ENCODE measurements around the gene BICC1. TPM values are rescaled to one million over a fixed set of nuclear protein-coding genes. Genes with fewer than 3 reads are reported as not detected.

Gene BICC1
- polyA plus RNA-seq, 3 donors: 0.02 to 0.24 (median 0.14) TPM

DNA sequence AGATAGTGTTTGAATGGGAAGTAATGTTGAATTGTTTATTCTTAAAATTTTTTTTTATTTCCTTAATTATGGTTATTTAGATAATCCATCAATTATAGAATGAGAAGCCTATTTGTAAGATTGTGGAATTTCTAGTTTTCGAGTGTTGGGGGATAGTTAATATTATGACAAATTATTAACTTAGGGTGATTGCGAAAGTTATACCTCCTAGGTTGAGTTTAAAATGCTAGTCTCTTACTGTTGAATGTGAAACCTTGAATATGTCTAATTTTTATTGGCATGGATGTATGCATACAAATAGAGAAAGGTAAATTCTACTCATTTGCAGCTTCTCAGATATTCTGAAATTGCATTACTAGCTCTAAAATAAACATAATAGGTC is 43.2 kb downstream of the BICC1 start:
- Histone ChIP-seq H3K9me3 (replicated peaks in 1 of 2; ENCODE audit: control insufficient read depth in 1 of 2, insufficient read depth in 1 of 2, low read length in 2 of 2) (peaks cover 3 to 13% of the 10 kb centered on the region in 2 donors), H3K9ac (ENCODE audit: insufficient read depth, low read length, poor library complexity, severe bottlenecking) (no peak overlapping the region), H3K36me3 (replicated peaks in 1 of 2; ENCODE audit: control insufficient read depth in 1 of 2, insufficient read depth in 2 of 2, low read length in 2 of 2) (no peaks in the 10 kb centered on the region), H3K79me2 (ENCODE audit: insufficient read depth, low read length) (no peaks in the 10 kb centered on the region), H3K4me3 (replicated peaks in 1 of 3; ENCODE audit: low read depth in 2 of 3, low read length in 3 of 3) (no peak overlapping the region), H3K27ac (ENCODE audit: low read depth in 1 of 2, low read length in 2 of 2) (no peak overlapping the region), H3K4me2 (replicated peaks; ENCODE audit: extremely low read depth, low read length, poor library complexity, severe bottlenecking) (no peak overlapping the region), H2AFZ (ENCODE audit: insufficient read depth, low read depth, low read length, poor library complexity, severe bottlenecking) (no peak overlapping the region), H3K4me1 (ENCODE audit: control insufficient read depth in 1 of 2, insufficient read depth in 2 of 2, low read length in 2 of 2) (no peaks in the 10 kb centered on the region), H3K27me3 (ENCODE audit: control insufficient read depth in 2 of 2, insufficient read depth in 2 of 2, low read length in 2 of 2) (no peaks in the 10 kb centered on the region), H4K20me1 (ENCODE audit: insufficient read depth, low read length) (no peaks in the 10 kb centered on the region)
- Mint-ChIP-seq H3K4me3 (no peak overlapping the region), H3K4me1 (no peaks in the 10 kb centered on the region), H3K36me3 (no peaks in the 10 kb centered on the region), H3K27me3 (ENCODE audit: low read depth in 3 of 3) (peaks cover 0 to 7% (median 2%) of the 10 kb centered on the region in 3 donors), H3K9me3 (peaks cover 9 to 23% (median 16%) of the 10 kb centered on the region in 7 donors), H3K27ac (no peak overlapping the region)
- DNase-seq: no peak
- WGBS (ENCODE audit: insufficient coverage): 100% methylated on average over 1 of the region's 2 CpGs
- intact Hi-C loops (cut with micrococcal nuclease): no loop called here
- TF ChIP-seq, protein P1, sequence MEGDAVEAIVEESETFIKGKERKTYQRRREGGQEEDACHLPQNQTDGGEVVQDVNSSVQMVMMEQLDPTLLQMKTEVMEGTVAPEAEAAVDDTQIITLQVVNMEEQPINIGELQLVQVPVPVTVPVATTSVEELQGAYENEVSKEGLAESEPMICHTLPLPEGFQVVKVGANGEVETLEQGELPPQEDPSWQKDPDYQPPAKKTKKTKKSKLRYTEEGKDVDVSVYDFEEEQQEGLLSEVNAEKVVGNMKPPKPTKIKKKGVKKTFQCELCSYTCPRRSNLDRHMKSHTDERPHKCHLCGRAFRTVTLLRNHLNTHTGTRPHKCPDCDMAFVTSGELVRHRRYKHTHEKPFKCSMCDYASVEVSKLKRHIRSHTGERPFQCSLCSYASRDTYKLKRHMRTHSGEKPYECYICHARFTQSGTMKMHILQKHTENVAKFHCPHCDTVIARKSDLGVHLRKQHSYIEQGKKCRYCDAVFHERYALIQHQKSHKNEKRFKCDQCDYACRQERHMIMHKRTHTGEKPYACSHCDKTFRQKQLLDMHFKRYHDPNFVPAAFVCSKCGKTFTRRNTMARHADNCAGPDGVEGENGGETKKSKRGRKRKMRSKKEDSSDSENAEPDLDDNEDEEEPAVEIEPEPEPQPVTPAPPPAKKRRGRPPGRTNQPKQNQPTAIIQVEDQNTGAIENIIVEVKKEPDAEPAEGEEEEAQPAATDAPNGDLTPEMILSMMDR (IDR thresholded peaks at IDR 0.05): no peak

DNA sequence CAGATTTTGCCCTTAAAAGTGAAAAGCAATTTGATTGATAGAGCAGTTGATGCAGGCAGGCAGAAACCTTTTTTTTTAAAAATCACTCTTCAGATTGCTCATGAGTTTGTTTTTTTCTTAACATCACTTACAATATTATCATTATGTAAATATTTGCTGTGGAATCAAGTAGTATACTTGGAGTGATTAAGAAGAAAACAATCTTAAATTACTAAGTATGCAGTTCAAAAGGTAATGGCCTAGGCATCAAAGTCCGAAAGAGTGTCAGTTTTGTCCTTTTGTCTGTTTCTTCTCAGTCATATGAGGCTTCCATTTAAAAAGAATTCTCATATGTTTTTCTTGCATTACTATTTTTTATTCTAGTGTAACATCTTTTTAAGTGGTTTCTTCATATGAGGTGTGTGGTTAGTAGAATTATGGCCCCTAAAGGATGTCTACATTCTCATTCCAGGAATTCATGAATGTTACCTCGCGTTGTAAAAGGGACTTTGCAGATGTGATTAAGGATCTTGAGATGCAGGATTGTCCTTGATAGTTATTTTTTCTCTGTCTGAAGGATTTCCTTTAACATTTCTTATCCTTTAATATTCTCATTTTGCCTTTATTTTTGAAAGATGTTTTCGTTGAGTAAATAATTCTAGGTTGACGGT is 44.0 kb downstream of the BICC1 start:
- Histone ChIP-seq H2AFZ (ENCODE audit: insufficient read depth, low read depth, low read length, poor library complexity, severe bottlenecking) (no peak overlapping the region), H3K36me3 (replicated peaks in 1 of 2; ENCODE audit: control insufficient read depth in 1 of 2, insufficient read depth in 2 of 2, low read length in 2 of 2) (no peaks in the 10 kb centered on the region), H3K4me3 (replicated peaks in 1 of 3; ENCODE audit: low read depth in 2 of 3, low read length in 3 of 3) (no peak overlapping the region), H4K20me1 (ENCODE audit: insufficient read depth, low read length) (no peaks in the 10 kb centered on the region), H3K4me2 (replicated peaks; ENCODE audit: extremely low read depth, low read length, poor library complexity, severe bottlenecking) (no peak overlapping the region), H3K27me3 (ENCODE audit: control insufficient read depth in 2 of 2, insufficient read depth in 2 of 2, low read length in 2 of 2) (no peaks in the 10 kb centered on the region), H3K9me3 (replicated peaks in 1 of 2; ENCODE audit: control insufficient read depth in 1 of 2, insufficient read depth in 1 of 2, low read length in 2 of 2) (peaks cover 3 to 18% of the 10 kb centered on the region in 2 donors), H3K4me1 (ENCODE audit: control insufficient read depth in 1 of 2, insufficient read depth in 2 of 2, low read length in 2 of 2) (no peaks in the 10 kb centered on the region), H3K79me2 (ENCODE audit: insufficient read depth, low read length) (no peaks in the 10 kb centered on the region), H3K27ac (ENCODE audit: low read depth in 1 of 2, low read length in 2 of 2) (no peak overlapping the region), H3K9ac (ENCODE audit: insufficient read depth, low read length, poor library complexity, severe bottlenecking) (no peak overlapping the region)
- no peak overlapping the region for H3K27ac Mint-ChIP-seq
- intact Hi-C loops (cut with micrococcal nuclease): no loop called here
- WGBS (ENCODE audit: insufficient coverage): no CpG with 5 or more reads among the region's 5 CpGs
- no peak for DNase-seq
- TF ChIP-seq, protein P1 (IDR thresholded peaks at IDR 0.05): no peak
- H3K4me3 Mint-ChIP-seq: no peak overlapping the region
- peaks cover 0 to 2% of the 10 kb centered on the region in 2 donors for H3K36me3 Mint-ChIP-seq
- peaks cover 0 to 4% (median 2%) of the 10 kb centered on the region in 3 donors for H3K27me3 Mint-ChIP-seq (ENCODE audit: low read depth in 3 of 3)
- H3K9me3 Mint-ChIP-seq: peaks cover 12 to 28% (median 21%) of the 10 kb centered on the region in 7 donors
- H3K4me1 Mint-ChIP-seq: no peaks in the 10 kb centered on the region
